Urothelium cell line (cell line): ENCODE measurements around the gene MRM2.

ENCODE experiments used
- DNase-seq: peaks from one replicate; pipeline ENCODE4 v3.0.0; 2011; ENCODE audit warnings: low spot score, mixed read lengths
- FAIRE-seq: peaks from 2 replicates; lab custom pipeline; 2011; peaks lifted over from hg19 to GRCh38; lab: Jason Lieb, UNC

Gene MRM2

DNA sequence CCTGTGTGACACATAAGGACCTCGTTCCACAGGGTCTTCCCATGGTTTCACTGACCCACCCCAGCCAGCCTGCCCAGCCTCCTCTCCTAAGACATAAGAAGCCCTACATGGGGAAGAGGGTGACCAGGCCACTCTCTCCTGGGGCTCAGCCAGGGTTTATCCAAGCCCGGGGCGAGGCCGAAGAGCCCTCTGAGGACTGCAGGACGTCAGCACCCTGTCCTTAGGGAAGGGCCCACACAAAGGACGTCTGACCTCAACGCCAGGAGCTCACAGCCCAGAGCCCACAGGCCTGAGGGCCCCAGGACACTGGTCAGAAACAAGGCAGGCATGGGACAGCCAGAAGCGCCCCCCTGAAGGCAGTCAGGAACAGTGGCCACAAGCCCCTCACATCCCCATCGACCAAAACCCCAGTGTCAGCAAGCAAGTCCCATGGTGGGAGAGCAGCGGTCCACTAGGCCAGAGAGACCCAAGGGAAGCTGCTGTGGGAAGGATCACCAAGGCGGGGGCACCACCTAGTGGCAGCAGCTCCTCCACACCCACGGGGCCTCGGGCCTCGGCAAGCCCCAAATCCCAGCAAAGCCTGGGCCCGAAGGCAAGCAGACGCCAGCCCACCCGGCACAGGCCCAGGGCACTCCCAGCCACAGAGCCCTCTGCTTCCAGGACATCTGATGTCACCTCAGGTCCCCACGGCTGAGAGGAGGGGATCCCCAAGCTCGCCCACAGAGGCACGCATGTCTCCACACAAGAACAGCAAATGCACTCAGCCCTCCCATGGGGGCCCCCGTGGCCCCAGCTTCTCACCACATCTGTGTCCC is 32.7 kb downstream of the MRM2 start:
- FAIRE-seq = peak; percentile 96
- peak; percentile 81 for DNase-seq

DNA sequence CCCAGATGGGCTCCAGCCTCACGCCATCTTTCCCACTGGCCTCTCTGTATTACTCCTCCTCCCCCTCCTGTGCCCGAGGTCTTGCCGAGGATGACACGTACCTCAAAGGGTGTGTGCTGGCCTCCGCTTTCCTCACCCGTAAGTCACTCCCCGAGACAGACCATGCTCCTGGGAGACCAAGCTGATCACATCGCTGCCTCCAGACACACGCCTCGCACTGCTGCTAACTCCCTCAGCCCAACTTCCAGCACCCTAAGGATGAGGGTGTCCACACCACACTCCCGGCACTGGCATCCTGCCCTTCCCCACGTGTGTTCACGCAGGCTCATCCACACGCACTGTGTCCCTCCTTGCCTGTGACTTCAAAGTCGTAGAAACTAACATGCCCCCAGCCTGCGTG is 33.3 kb downstream of the MRM2 start:
- FAIRE-seq (peak; percentile 89), DNase-seq (no peak)

DNA sequence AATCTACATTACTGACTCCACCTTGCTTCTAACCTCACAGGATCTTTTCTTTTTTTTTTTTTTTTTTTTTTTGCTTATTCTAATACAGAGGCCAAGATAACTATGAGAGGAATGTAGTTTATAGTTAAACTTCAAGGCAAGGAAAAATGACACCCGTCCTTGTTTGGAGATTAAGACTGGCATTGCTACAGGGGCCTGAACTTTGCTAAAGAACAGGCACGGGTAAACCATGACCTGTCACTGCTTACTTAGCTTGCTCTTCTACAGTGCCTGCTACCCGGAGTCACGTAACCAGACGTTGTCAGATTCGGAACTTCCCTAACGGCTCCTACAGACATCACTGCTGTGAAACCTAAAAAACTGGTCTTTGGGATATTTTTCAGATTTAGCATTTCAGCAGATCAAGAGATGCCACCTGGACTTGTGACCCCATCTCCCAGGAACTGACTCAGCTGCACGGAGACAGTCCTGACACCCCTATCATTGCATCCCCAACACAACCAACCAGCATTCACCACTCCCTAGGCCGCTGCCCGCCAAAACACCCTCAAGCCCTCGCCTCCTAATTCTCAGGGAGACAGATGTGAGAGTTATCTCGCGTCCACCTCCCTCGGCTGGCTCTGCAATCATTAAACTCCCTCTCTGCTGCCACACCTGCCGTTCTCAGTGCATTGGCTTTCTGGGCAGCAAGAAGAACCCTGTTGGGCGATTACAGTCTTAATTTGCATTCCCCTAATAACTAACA is 36.8 kb downstream of the MRM2 start:
- peak; percentile 68 for FAIRE-seq
- DNase-seq = no peak

DNA sequence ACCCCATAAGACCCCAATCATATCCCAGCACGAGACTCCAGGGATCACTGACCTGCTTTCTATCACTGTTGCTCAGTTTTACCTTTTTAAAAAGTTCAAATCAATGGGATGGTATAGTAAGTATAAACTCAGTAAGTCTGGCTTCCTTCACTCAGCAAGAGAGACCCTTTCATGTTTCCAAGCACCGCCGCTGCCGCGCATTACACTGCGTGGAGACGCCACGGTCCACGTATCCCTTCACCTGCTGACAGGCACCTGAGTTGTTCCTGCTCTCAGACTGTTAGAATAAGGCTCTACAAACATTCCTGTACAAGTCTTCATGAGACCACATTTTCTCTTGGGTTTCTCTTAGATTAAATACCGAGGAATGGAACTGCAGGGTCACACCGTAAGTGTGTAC is 37.6 kb downstream of the MRM2 start:
- FAIRE-seq (no peak), DNase-seq (no peak)

DNA sequence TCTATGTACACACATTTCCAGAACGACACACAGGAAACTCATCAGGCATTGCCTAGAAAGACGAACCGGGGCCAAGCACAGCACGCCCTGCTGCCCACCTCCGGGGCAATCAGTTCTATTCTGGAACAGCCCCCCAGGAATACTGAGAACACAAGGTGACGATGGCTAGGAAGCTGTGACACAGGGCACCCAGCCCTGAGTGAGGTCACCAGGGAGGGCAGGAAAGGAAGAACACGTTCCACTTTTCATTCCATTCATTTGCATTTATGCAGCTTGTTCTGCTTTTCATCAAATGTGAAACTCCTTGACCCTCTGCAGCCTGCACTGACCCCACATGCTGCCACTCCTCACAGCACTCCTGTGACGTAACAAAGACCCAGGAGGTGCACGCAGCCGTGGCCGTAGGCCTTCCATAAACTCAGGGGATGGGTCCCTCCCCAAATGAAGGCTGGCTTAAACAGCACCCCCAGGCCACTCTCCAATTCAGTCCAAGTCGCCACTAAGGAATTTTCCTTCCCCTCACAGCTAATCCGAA is 38.2 kb downstream of the MRM2 start:
- FAIRE-seq = peak; percentile 93
- DNase-seq = no peak

DNA sequence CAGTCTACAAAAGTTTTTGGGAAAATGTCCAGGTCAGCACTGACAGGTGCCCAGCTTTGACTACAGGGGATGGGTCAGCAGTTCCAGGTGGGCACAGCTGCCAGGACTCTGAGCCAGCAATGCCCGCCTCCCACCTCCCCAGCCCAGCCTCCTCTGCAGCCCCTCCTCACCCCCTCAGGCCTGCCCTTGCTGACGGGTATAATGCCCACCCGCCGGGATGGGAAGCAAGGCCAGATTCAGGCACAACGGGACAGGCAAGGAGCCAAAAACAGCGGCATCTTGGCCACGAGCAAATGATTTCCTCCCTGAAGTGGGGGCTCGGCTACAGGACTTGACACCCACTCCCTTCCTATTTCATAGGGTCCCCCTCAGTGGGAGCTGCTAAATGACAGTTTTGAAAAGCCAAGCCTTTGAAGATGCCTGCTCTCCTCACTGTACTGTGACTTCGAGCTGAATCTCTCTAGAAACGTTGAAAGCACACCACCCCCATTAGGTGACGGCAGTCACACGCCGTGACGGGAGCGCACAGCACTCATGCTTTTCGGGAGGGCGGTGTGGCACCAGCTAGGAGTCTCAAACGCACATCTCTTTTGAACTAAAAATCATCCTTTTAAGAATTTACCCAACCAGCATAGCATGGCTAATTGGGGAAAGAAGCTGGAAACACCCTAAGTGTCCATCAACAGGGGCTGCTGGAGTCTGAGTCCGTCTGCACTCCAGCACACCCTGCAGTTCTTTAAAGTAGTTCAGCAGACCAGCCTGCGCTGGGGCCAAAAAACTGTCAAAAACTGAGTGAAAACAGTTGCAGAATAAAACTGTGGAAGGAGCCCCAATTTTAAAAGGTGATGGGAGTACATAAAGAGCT is 38.9 kb downstream of the MRM2 start:
- FAIRE-seq (peak; percentile 32), DNase-seq (no peak)

DNA sequence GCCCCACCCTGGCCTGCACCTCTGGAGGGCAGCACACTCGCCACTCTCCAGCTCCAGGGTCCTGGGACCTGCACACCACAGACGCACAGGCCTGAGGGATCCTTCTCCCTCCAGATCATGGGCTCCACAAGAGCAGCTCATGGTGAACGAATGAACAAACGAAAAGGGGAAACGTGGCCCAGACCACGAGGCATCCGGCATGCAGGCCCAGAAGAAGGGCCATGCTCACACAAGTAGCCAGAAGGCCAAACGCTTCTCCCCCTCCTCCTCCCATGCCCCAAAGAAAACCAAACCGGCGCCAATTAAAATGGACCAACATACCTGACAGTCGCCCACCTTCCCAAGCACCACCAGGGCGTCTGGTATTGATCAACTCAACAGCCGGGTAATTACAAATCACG is 39.6 kb downstream of the MRM2 start:
- DNase-seq (no peak), FAIRE-seq (peak; percentile 50)

DNA sequence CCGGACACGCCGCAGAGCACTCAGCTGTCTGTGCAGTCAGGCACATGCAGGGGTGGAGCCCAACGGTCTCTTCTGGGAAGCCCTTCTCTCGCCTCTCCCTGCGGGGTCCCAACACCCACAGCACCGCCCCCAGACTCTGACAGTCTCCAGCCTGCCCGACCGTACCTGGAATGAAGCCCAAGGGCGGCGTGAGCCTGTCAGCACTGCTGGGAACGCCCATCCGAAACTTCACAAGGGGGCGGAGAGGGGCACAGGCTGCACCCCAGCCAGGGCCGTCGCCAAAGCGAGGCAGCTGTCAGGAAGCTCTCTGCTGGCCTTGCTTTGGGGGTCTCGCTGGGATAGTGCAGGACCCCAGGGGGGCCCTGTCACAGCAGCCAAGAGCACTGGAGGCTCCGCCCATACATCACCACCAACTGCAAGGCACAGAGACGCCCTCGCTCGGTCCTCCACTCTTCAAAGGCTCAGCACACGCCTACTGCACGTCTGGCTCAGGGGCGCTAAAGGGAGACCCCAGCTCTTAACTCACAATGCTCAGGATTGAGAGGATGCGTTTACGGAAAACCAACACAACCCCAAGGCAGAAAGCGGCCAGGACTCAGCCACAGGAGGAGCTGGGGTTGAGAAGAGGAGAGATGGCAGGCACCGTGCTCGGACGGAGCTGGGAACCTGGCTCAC is 40.2 kb downstream of the MRM2 start:
- DNase-seq = no peak
- FAIRE-seq = peak; percentile 58

DNA sequence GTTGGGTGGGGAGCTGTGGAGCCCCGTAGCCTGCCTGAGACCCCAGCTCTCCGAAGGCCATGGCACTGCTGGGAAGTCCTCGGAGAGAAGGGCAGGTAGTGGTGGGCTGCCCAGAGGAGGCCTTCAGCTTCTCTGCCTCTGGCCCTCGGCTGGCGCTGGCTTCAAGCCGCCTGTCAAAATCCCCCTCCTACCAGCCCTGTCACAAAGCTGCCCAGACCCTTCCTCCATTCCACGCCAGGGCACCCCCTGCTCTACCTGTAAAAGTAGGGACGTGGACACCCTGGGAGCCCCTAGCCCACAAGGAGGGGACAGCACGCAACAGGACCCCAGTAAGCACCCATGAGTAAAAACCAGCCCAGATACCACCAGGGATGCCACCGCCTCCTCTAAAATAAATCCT is 40.9 kb downstream of the MRM2 start:
- FAIRE-seq (no peak), DNase-seq (no peak)

DNA sequence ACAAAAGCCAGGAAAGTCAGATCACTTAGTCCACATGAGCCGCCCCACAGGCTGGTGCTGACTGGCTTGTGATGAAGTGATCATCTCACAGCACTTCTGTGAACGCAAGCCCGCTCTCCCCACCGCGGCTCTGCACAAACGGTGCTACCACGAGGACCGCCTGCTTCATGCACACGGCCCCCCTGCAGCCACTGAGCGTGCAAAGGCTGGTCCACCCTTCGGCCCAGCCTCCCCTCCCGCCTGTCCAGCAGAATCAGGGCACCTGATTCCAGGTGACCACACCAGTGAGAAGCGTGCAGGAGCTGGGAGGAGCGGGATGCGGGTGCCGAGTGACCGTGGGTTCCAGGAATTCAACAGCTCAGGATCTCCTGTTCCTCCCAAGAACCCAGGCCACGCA is 41.4 kb downstream of the MRM2 start:
- FAIRE-seq (peak; percentile 59), DNase-seq (no peak)

DNA sequence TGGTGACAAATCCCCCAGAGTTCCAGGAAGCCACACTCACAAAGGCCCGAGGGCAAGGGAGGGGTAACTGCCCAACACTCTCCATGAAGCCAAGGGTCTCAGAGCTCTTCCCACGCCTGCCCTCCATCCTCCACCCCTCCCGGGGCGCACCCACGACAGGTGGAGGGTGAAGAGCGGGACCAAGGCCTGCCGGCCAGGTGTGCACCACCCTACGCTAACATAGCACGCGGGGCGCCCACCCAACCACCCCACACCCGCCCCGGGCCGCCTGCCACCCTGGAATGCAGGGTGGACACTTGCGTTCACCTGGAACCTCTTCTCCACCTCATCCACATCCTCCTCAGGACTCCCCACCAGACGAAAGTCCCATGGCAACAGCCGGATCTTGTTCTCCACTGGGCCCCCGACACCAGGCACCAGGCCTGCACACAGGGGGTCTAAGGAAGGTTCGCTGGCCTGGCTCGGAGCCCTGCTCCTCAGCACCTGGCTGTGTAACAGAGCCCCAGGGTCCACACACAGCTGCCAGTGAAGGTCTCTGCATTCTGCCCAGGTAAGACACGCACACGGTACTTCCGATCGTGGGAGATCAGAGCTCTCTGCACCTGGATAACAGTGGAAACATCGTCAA is 41.9 kb downstream of the MRM2 start:
- no peak for DNase-seq
- peak; percentile 65 for FAIRE-seq

DNA sequence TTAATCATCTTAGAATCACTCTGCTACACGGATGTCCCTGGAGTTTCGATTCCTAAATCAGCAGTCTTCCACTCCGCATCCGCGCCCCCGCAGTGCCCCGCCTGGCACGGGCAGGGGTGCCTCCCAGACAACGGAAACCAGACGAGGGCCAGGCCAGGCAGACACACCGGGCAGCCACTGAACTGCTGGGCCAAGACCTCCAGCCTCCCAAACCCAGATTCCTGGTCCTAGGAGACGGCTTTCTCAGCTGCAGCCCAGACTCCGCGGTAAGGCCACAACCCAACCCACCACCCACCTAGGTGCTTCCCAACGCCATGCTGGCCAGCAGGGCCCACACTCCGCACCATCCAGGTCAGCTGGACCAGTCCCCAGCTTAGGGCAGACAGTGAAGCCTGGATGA is 42.5 kb downstream of the MRM2 start:
- DNase-seq (no peak), FAIRE-seq (peak; percentile 90)

DNA sequence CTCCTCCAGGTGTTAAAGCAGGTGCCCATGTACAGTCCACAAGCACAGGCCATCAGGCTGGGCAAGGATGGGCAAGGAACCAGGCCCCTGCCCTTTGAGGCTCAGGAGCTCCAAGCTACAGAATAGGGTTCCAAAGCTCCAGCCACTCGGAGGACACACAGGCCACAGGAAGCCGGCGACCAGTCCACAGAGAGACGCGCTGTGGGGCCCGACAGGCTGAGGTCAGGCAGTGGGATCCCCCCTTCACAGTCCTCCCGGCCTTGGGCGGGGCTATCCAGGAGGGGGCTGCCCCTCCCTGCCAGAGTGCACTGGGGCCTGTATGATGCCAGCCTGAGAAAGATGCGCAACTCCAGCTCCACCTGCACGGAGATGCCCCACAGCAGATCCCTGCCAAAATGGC is 43.2 kb downstream of the MRM2 start:
- FAIRE-seq (peak; percentile 9), DNase-seq (no peak)

DNA sequence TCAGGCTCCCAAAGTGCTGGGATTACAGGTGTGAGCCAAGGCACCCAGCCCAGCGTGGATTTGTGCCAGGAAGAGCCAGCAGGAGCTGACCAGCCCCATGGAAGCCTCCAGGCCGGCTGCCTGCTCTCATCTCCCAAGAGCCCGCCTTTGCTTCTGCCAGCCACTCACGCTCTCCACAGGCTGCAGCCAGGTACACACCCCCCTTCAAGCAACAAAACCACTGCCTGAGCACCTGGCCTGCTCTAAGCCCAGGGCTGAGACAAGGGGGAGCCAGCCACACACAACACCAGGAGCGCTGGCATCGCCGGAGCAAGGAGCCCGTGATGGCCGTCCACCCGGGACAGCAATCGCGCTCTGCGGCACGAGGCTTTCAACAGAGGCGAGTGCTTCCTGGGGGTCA is 43.8 kb downstream of the MRM2 start:
- DNase-seq (no peak), FAIRE-seq (peak; percentile 17)

DNA sequence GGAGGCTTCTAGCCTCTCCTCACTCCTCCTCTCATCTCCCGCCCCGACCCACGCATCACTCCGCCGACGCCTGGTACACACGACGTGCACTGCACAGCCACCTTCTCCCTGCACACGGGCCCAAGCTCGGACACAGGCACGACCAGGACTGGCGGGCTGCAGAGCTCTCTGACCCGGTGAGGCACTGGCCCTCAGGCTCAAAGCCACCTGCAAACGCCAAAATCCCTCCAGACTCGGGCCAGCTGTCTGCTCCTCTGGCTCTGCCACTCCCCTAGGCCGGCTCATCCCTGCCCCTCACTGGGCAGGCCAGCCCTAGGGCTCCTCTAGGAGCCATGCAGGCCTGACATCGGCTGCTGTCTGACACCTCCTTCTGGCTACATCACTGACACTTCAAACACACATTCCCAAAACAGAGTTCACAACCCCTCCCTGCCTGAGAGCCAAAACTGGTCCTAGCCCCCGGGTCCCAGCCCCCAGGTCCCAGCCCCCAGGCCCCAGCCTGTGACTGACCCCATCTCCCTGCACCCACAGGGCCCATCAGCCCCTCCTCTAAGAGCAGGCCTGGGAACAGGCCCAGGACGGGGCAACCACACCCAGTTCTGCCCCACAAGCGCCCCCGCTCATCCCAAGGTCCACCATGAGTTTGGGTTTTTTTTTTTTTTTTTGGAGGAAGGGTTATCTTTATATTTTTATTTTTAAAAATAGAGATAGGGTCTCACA is 44.4 kb downstream of the MRM2 start:
- peak; percentile 86 for FAIRE-seq
- DNase-seq = no peak

DNA sequence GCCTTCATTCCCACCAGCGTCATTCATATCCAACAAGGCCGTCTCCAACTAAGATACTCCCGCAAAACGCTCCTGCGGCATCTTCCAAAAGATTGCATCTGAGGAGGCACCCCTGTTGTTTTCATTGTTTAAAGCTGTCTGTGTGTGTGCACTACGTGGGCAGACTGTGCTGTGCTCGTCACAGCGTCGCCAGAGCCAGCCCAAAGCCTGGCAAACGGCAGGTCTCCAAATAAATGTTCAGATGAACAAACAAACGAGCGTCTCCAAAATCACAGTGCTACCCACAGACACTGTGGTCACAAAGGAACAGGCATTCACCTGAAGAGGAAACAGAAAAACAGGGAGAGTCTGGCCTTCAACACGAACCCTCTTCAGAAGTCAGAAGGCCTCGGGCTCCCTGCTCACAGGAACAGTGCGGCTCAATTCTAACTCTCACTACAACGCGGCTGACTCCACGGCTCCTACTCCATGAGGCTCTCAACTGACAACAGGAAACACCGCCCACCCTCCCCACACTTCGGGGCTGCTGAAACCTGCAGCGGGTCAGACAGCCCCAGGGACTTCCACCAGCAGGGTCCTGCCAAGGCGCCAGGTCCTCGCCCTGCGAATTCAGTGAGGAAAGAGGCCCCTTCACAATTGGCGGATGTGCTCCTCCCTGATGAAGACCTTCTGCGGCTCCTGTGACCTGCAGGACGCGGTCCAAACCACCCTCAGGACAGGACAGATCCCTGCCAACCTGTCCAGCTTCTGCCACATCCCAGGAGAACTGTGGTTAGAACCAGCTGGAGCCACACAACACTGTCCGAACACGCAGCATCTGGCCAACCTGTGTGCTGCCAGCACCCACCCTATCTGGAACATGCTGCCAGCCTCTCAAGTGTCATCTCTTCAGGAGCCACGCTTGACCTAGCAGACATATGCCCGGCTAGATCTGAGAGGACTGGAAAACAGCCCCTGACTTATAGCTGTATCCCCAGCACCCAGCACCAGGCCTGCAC is 45.3 kb downstream of the MRM2 start:
- peak; percentile 83 for FAIRE-seq
- DNase-seq = no peak

DNA sequence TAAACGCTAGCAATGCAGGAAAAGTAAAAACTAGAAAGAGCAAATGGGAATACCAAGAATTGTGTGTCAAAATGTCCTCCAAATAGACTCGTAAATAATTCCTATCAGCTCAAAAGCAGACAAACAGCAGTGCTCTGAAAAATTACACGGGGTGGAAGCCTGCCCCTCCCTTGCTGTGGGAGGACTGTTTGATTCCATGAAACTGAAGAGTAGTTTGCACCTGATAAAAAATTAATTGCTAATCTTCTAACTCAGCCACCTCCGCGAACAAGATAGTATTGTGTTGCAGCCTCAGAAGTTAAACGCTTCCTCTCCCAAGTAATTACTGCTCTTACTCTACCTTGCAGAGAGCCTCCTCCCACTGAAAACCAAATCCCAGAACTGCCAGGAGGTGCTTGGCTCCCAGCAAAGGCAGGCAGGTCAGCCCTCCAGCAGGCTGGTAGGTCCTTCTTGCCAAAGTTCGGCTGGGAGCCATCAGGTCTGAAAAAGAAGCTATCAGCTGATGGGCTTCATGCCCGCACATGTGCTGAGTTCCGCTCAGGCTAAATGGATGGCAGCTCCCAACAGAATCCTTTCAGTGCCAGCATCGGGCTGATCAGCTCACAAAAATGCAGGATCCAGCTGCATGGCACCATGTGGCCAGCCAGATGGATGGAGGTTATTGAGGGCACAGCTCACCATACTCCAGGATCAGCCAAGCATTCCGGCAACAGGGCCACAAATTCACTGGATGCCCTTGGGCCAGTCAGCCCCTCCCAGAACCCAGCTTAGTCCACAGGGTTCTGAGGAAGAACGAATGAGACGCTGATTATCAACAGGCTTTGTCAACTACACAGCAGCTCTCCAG is 46.4 kb downstream of the MRM2 start:
- DNase-seq (no peak), FAIRE-seq (peak; percentile 95)
